Lower leg skin (tissue), 4 donors: ENCODE results near the gene DTNB. TPM values are rescaled to one million over a fixed set of nuclear protein-coding genes. Genes with fewer than 3 reads are reported as not detected.

Experiments
- DNase-seq, 2 donors: peaks; one replicate each; pipeline ENCODE4 v3.0.0-alpha.2; 2019; ENCODE audit warnings: low spot score in 2 of 2
- H3K4me3 ChIP-seq: fragments of 200-600 bp; sonication (generic); 2 replicates; pipeline ENCODE4 v1.5.1; 2017; ENCODE audit warnings: mild to moderate bottlenecking, low read depth; ENCODE audit not compliant: poor library complexity, severe bottlenecking
- POLR2A ChIP-seq, 2 donors: fragments of 450-650 bp; IDR thresholded peaks; one replicate each; pipeline ENCODE4 v1.6.1; 2016 to 2017; ENCODE audit warnings: antibody characterized with exemption in 2 of 2, mild to moderate bottlenecking in 1 of 2, moderate library complexity in 1 of 2
- WGBS, 2 donors: methylation state at CpG; one replicate each; pipeline ENCODE4 v1.1.5; 2018; 5-methylcytosine and 5-hydroxymethylcytosine counted together
- intact Hi-C: fragments of 100-400 bp; cut with DNase I; formaldehyde crosslinking; loops from one replicate; pipeline ENCODE4 v1.15.0; 2023; ENCODE audit warnings: low total_unique reads
- total RNA-seq, 4 donors: library from RNA; depleted of rRNA; stranded (reverse); fragments of >200 nt; gene quantifications; one replicate each; pipeline ENCODE4 v1.1.0, GENCODE V29; 2016
- TF ChIP-seq, protein P1 (sequence below), 3 donors: fragments of 450-650 bp; IDR thresholded peaks; one replicate each; pipeline ENCODE4 v1.5.1; 2016; ENCODE audit warnings: antibody characterized with exemption in 3 of 3, mild to moderate bottlenecking in 3 of 3, moderate library complexity in 2 of 3

The DTNB gene
- total RNA-seq, 4 donors from 2014 or later: 8.8 to 15.2 (median 12.7) TPM

DNA sequence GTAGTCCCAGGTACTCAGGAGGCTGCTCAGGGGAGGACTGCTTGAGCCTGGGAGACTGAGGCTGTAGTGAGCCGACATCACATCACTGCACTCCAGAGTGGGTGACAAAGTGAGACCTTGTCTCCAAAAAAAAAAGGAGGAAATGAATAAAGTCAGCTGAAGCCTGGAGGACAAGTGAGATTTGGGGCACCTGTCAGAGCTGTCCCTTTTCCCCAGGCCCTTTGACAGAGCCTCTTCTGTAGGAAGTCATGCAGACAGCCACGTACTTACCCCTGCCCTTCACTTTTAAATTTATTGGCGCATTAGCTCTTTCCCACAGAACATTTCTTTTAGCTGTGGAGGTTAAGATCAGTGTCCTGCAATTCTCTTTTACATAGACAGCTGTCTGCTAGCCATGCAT, 180.7 kb downstream of the DTNB start:
- TF ChIP-seq, protein P1, sequence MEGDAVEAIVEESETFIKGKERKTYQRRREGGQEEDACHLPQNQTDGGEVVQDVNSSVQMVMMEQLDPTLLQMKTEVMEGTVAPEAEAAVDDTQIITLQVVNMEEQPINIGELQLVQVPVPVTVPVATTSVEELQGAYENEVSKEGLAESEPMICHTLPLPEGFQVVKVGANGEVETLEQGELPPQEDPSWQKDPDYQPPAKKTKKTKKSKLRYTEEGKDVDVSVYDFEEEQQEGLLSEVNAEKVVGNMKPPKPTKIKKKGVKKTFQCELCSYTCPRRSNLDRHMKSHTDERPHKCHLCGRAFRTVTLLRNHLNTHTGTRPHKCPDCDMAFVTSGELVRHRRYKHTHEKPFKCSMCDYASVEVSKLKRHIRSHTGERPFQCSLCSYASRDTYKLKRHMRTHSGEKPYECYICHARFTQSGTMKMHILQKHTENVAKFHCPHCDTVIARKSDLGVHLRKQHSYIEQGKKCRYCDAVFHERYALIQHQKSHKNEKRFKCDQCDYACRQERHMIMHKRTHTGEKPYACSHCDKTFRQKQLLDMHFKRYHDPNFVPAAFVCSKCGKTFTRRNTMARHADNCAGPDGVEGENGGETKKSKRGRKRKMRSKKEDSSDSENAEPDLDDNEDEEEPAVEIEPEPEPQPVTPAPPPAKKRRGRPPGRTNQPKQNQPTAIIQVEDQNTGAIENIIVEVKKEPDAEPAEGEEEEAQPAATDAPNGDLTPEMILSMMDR (IDR thresholded peaks at IDR 0.05): no peak
- TF ChIP-seq POLR2A (IDR thresholded peaks at IDR 0.05): no peak
- 90 to 95% methylated on average over 3 of the region's 3 CpGs for WGBS, 2 donors
- H3K4me3 ChIP-seq: no peak overlapping the region
- intact Hi-C loops: no loop called here
- no peak for DNase-seq

DNA sequence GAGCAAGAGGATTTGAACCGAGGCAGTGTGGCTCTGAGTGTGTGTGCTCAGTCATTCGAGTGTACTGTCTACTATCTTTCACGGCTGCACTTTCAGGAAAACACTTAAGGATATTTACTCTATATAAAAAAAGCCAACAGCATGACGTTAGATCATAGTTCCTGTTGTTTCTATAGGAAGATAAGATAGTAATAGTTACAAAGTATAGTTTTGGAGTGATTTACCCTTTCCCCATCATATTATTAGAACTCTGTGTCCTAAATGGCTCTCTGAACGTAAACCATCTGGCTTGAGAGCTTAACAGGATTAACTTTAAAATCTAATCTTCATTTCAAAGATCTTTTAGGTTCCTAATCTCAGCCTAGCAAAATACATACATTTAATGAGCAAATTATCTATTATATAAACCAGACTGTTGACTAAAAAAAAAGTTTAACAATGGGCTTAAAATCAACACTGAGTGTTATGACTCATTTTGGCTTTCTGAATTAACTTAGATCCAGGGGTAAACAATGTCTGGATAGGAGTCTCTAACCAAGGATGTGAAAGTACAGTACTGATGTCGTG, 181.3 kb downstream of the DTNB start:
- 62 to 77% methylated on average over 6 of the region's 6 CpGs for WGBS, 2 donors
- H3K4me3 ChIP-seq: no peak overlapping the region
- TF ChIP-seq, protein P1 (IDR thresholded peaks at IDR 0.05): no peak
- TF ChIP-seq POLR2A (IDR thresholded peaks at IDR 0.05): no peak
- DNase-seq: no peak
- intact Hi-C loops: no loop called here

DNA sequence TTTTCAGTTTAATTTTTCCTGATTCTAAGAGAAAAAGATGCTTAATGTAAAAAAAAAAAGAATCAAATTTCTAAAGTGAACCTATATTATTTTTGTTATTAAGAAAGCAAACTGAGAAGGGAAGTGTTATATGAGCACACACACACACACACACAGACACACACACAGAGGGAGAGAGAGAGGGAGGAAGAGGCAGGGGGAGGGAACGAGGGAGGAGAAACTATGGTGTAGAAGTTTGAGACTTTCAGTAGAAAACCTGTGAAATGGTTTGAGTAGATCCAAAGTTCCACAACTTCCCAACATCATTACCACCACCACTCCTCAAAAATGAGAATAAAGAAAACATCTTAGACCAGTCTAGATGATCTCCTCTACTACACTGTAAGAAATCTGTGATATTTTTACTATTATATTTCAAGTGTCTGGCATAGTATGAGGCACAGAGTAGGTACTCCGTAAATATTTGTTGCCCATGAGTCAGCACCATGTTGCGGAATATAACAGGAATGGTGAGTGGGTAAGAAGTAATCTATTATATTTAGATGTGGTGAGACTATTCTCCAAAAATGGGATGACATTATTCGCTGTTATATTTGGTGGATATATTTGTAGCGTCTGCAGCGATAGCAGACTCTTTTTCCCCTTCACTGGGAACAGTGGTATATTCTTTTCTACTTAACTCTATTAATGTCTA, 182.2 kb downstream of the DTNB start:
- WGBS, 2 donors: 87 to 92% methylated on average over 6 of the region's 6 CpGs
- TF ChIP-seq, protein P1 (IDR thresholded peaks at IDR 0.05): no peak
- TF ChIP-seq POLR2A (IDR thresholded peaks at IDR 0.05): no peak
- no peak for DNase-seq
- intact Hi-C loops: no loop called here
- H3K4me3 ChIP-seq: no peak overlapping the region

DNA sequence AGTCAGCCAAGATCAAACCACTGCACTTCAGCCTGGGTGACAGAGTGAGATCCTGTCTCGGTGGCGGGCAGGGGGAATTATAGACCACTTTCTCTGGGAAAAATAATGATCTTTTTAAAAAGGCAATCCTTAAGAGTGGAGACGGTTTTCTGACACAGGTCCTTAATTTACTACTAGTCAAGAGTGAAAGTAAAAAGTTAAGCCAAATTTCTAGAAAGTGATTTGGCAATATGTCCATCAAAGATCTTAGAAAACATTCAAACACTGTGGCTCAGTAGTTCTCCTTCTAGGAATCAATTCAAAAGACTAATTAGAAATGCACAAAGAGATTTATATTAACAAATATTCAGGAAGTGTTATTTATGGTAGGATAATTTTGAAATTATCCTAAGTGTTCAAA, 183.2 kb downstream of the DTNB start:
- no peak for DNase-seq
- intact Hi-C loops: no loop called here
- TF ChIP-seq, protein P1 (IDR thresholded peaks at IDR 0.05): no peak
- no peak for TF ChIP-seq POLR2A (IDR thresholded peaks at IDR 0.05)
- no peak overlapping the region for H3K4me3 ChIP-seq
- WGBS, 2 donors: 56 to 61% methylated on average over 3 of the region's 3 CpGs

DNA sequence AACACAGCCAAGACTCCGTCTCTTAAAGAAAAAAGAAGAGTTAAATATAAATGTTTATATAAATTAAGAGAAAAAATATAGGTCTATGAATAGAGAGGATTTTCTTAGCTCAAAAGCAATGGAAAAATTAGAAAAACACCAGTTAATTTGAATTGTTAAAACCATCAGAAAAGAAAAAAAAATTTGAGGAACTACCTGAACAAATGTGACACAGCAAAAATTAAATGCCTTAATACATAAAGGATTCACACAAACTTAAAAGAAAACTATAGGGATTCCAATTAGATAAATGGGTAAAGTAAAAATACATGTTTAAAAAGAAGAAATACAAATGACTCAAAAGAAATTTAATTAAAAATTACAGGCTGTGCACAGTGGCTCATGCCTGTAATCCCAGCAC, 183.7 kb downstream of the DTNB start:
- DNase-seq: no peak
- 97% methylated on average over 1 of the region's 1 CpG for WGBS, 2 donors
- intact Hi-C loops: no loop called here
- no peak for TF ChIP-seq POLR2A (IDR thresholded peaks at IDR 0.05)
- TF ChIP-seq, protein P1 (IDR thresholded peaks at IDR 0.05): no peak
- H3K4me3 ChIP-seq: no peak overlapping the region
